GM12875 (cell line): ENCODE measurements around the gene TIAM2.
"Not testable (repeated sequence)": the region's sequence is repeated elsewhere in the genome, so short reads cannot be mapped to it uniquely, and the experiment has no call there.

Experiments used
- H3K4me3 ChIP-seq: one replicate; pipeline ENCODE4 v1.5.1; 2011; ENCODE audit warnings: low read depth, low read length, control low read depth
- CTCF ChIP-seq: IDR thresholded peaks from 2 replicates; pipeline ENCODE4 v1.5.1; 2011; ENCODE audit warnings: low read depth, mild to moderate bottlenecking, control low read depth, inconsistent platforms, low read length, moderate library complexity, borderline replicate concordance; ENCODE audit not compliant: insufficient read depth

The TIAM2 gene

GRCh38 chr6:155267411-155267810, 272.3 kb downstream of the TIAM2 start:
- TF ChIP-seq CTCF = no peak
- H3K4me3 ChIP-seq = no peak overlapping the region

GRCh38 chr6:155268088-155268867, 273.2 kb downstream of the TIAM2 start:
- H3K4me3 ChIP-seq = not testable (repeated sequence)
- TF ChIP-seq CTCF = peak; percentile 47; the same call in 1 of the 2 replicates

GRCh38 chr6:155269765-155270164, 274.6 kb downstream of the TIAM2 start:
- H3K4me3 ChIP-seq = no peak overlapping the region
- no peak for TF ChIP-seq CTCF

- no peak for TF ChIP-seq CTCF
- H3K4me3 ChIP-seq = no peak overlapping the region
These were observed 275.5 kb downstream of the TIAM2 start for GRCh38 chr6:155270561-155271091.

- TF ChIP-seq CTCF = no peak
- no peak overlapping the region for H3K4me3 ChIP-seq
These were observed 276.0 kb downstream of the TIAM2 start for GRCh38 chr6:155271145-155271544.

GRCh38 chr6:155272353-155273232, 277.5 kb downstream of the TIAM2 start:
- TF ChIP-seq CTCF = no peak

More at GRCh38 chr6:155272353-155273232, 277.5 kb downstream of the TIAM2 start:
- no peak overlapping the region for H3K4me3 ChIP-seq
